Measurements from ENCODE around the gene FAM161B.
"Not testable (repeated sequence)": the region's sequence is repeated elsewhere in the genome, so short reads cannot be mapped to it uniquely, and the experiment has no call there.

Gene FAM161B

DNA sequence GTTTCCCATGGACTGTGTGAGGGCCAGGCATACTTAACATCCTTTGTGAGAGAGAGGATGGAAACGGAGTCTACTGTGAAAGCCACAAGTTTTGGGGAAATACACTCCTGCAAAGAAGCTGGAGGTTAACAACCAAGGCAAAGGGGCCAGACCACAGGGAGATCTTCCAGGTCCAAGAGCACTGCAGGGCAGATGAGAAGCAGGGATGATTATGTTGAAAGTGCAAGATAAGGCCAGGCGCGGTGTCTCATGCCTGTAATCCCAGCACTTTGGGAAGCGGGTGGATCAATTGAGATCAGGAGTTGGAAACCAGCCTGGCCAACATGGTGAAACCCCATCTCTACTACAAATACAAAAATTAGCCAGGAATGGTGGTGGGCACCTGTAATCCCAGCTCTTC lies 15.3 kb upstream of the FAM161B start:
- no peak for DNase-seq
- H3K4me1 Mint-ChIP-seq (ENCODE audit: low read depth) = no peaks in the 10 kb centered on the region
- no peak overlapping the region for H3K27ac Mint-ChIP-seq
- peaks cover 72% of the 10 kb centered on the region for H3K36me3 Mint-ChIP-seq (ENCODE audit: low read depth)
- no peaks in the 10 kb centered on the region for H3K9me3 Mint-ChIP-seq
- H3K4me3 Mint-ChIP-seq = no peak overlapping the region
- H3K27me3 Mint-ChIP-seq = no peaks in the 10 kb centered on the region

DNA sequence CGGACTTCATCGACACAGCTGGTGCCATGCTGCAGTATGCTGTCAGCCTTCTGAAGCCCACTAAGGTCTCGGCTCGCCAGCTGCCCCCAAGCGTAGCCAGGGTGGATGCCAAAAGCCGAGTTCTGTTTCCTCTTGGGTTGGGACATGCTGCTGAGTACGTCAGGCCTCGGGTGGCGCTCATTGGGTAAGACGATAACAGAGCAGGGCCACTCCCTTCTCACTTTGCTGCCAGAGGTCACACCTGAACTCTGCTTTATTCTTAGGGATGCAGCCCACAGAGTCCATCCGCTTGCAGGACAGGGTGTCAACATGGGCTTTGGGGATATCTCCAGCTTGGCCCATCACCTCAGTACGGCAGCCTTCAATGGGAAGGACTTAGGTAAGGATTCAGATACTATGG lies 11.3 kb upstream of the FAM161B start:
- Mint-ChIP-seq H3K27me3 (no peaks in the 10 kb centered on the region), H3K27ac (no peak overlapping the region), H3K36me3 (ENCODE audit: low read depth) (peaks cover 79% of the 10 kb centered on the region), H3K4me1 (ENCODE audit: low read depth) (no peaks in the 10 kb centered on the region), H3K9me3 (no peaks in the 10 kb centered on the region), H3K4me3 (no peak overlapping the region)
- DNase-seq = no peak

DNA sequence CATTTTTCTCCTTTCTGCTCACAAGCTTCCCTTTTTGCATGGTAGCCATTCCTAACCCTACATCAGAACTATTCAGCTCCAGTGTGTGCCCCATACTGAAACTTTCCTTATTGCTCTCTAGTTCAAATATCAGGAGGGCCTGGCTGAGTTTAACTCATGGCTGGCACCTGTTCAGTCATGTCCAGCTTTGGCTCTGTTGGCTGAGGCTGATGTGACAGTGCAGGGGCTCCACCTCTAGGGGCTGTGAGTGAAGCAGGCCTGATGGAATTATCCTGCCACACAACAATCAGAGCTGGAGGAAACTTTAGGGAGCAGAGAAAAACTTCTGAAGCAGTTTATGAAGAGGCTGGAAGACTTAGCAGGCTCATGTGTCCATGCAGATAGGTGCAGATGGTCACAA lies 8.7 kb upstream of the FAM161B start:
- H3K36me3 Mint-ChIP-seq (ENCODE audit: low read depth) = peaks cover 88% of the 10 kb centered on the region
- no peak overlapping the region for H3K4me3 Mint-ChIP-seq

GRCh38 chr14:73955674-73956073 lies 5.8 kb upstream of the FAM161B start:
- Mint-ChIP-seq H3K27me3 (no peaks in the 10 kb centered on the region), H3K36me3 (ENCODE audit: low read depth) (peaks cover 74% of the 10 kb centered on the region), H3K9me3 (no peaks in the 10 kb centered on the region), H3K4me1 (ENCODE audit: low read depth) (peaks cover 15% of the 10 kb centered on the region), H3K4me3 (no peak overlapping the region), H3K27ac (no peak overlapping the region)
- DNase-seq = no peak

More for the DNA sequence above, 8.7 kb upstream of the FAM161B start:
- H3K27ac Mint-ChIP-seq = peak overlapping the region; percentile 70
- peaks cover under 1% of the 10 kb centered on the region for H3K4me1 Mint-ChIP-seq (ENCODE audit: low read depth)
- no peak for DNase-seq
- H3K27me3 Mint-ChIP-seq = no peaks in the 10 kb centered on the region
- no peaks in the 10 kb centered on the region for H3K9me3 Mint-ChIP-seq

- Mint-ChIP-seq H3K27ac (peak overlapping the region; percentile 76), H3K9me3 (no peaks in the 10 kb centered on the region), H3K27me3 (no peaks in the 10 kb centered on the region), H3K4me3 (no peak overlapping the region), H3K36me3 (ENCODE audit: low read depth) (peaks cover 63% of the 10 kb centered on the region), H3K4me1 (ENCODE audit: low read depth) (peaks cover 20% of the 10 kb centered on the region)
- no peak for DNase-seq
These were observed 3.8 kb upstream of the FAM161B start for GRCh38 chr14:73953731-73954130.

DNA sequence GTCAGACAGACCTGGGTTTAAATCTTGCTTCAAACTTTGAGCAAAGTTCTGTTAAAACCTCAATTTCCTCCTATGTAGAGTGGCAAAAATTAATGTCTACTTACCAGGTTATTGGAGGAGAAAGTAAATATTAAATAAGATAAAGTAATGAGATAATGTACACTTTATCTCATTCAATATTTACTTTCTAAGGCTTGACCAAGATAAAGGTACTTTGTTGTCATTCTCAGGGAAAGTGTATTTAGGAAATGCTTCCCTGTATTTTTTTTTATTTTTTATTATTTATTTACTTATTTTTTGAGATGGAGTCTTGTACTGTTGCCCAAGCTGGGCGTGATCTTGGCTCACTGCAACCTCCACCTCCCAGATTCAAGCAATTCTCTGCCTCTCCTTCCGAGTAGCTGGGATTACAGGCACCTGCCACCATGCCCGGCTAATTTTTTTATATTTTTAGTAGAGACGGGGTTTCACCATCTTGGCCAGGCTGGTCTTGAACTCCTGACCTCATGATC lies 4.7 kb downstream of the FAM161B start:
- Mint-ChIP-seq H3K9me3 (no peaks in the 10 kb centered on the region), H3K4me3 (no peak overlapping the region), H3K4me1 (ENCODE audit: low read depth) (peaks cover 4% of the 10 kb centered on the region), H3K36me3 (ENCODE audit: low read depth) (peaks cover 10% of the 10 kb centered on the region), H3K27me3 (no peaks in the 10 kb centered on the region), H3K27ac (no peak overlapping the region)
- DNase-seq = no peak

- H3K4me1 Mint-ChIP-seq (ENCODE audit: low read depth) = peaks cover under 1% of the 10 kb centered on the region
- no peaks in the 10 kb centered on the region for H3K9me3 Mint-ChIP-seq
- peak overlapping the region; percentile 26 for H3K27ac Mint-ChIP-seq
- DNase-seq = no peak
- no peak overlapping the region for H3K4me3 Mint-ChIP-seq
- H3K36me3 Mint-ChIP-seq (ENCODE audit: low read depth) = peaks cover 6% of the 10 kb centered on the region
- no peaks in the 10 kb centered on the region for H3K27me3 Mint-ChIP-seq
These were observed 5.3 kb downstream of the FAM161B start for GRCh38 chr14:73944432-73945158.

DNA sequence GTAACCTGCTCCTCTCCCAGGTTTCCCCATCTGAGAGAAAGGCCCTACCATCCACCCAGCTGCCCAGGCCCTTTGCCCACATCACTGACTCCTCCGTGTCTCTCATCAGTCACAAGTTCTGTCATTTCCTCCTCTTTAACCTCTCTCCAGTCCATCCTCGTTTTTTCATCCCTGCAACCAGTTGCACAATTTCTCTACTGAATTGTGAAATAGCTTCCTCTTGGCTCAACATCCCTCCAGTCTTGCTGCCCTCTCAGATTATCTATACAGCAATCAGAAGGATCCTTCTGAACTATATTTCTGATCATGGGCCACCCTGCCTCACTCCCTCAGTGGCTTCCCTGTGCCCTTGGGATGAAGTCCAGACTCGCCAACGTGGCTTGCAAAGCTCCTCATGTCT lies 6.8 kb downstream of the FAM161B start:
- Mint-ChIP-seq H3K9me3 (no peaks in the 10 kb centered on the region), H3K36me3 (ENCODE audit: low read depth) (peaks cover 6% of the 10 kb centered on the region), H3K4me3 (no peak overlapping the region), H3K27me3 (no peaks in the 10 kb centered on the region), H3K27ac (peak overlapping the region; percentile 19), H3K4me1 (ENCODE audit: low read depth) (no peaks in the 10 kb centered on the region)
- DNase-seq = no peak

- Mint-ChIP-seq H3K27me3 (no peaks in the 10 kb centered on the region), H3K27ac (no peak overlapping the region), H3K9me3 (no peaks in the 10 kb centered on the region), H3K4me3 (no peak overlapping the region), H3K4me1 (ENCODE audit: low read depth) (no peaks in the 10 kb centered on the region), H3K36me3 (ENCODE audit: low read depth) (peaks cover 11% of the 10 kb centered on the region)
- DNase-seq = no peak
These were observed 7.7 kb downstream of the FAM161B start for GRCh38 chr14:73942180-73942579.

DNA sequence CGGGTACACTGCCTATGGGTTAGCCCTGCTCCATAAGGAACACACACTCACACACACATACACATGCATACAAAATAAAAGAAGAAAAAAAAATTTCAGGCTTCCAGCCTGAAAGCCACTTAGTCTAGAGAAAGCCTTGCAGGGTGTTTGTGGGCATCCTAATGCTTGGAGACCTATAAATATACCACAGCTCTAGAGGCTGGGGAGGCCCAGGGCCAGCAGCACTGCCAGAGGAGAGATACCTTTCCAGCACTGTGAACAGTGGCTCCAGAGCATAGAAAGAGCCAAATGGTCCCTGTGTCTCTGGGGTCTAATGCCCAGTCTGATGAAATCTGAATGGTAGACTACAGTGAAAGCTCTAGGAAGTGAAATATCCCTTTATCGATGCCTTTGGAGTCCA lies 12.9 kb downstream of the FAM161B start:
- Mint-ChIP-seq H3K4me1 (ENCODE audit: low read depth) (no peaks in the 10 kb centered on the region), H3K27me3 (no peaks in the 10 kb centered on the region), H3K9me3 (no peaks in the 10 kb centered on the region), H3K4me3 (no peak overlapping the region), H3K27ac (peak overlapping the region; percentile 0), H3K36me3 (ENCODE audit: low read depth) (peaks cover 41% of the 10 kb centered on the region)
- no peak for DNase-seq

- DNase-seq = no peak
- H3K4me1 Mint-ChIP-seq (ENCODE audit: low read depth) = no peaks in the 10 kb centered on the region
- no peaks in the 10 kb centered on the region for H3K27me3 Mint-ChIP-seq
- no peak overlapping the region for H3K4me3 Mint-ChIP-seq
- peaks cover 45% of the 10 kb centered on the region for H3K36me3 Mint-ChIP-seq (ENCODE audit: low read depth)
- H3K9me3 Mint-ChIP-seq = no peaks in the 10 kb centered on the region
- peak overlapping the region; percentile 0 for H3K27ac Mint-ChIP-seq
These were observed 13.3 kb downstream of the FAM161B start for GRCh38 chr14:73936548-73936947.

DNA sequence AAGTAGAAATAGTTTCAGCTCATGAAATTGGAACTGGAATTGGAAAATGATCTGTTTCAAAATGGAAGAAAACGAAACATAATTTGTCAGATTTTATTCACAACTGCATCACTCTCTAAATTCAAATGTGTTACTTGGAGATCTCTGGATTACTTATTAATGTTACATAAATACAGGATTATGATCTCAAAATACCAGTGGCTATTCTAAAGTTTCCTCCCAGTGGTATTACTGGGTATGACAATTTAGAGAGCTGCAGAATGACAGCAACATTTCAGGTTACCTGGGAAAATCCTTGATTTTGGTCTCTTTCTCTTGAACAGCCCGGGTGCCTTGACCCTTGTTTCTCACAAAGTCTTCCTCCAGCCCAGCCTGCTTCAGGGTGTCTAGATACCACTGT lies 14.2 kb downstream of the FAM161B start:
- Mint-ChIP-seq H3K4me1 (ENCODE audit: low read depth) (peaks cover 2% of the 10 kb centered on the region), H3K27me3 (no peaks in the 10 kb centered on the region), H3K36me3 (ENCODE audit: low read depth) (peaks cover 54% of the 10 kb centered on the region), H3K9me3 (no peaks in the 10 kb centered on the region), H3K27ac (peak overlapping the region; percentile 5), H3K4me3 (no peak overlapping the region)
- DNase-seq = no peak

GRCh38 chr14:73924337-73924736 lies 25.6 kb downstream of the FAM161B start:
- Mint-ChIP-seq H3K27ac (peak overlapping the region; percentile 69), H3K9me3 (no peaks in the 10 kb centered on the region), H3K36me3 (ENCODE audit: low read depth) (peaks cover 98% of the 10 kb centered on the region), H3K4me3 (no peak overlapping the region), H3K27me3 (no peaks in the 10 kb centered on the region), H3K4me1 (ENCODE audit: low read depth) (peaks cover 2% of the 10 kb centered on the region)
- no peak for DNase-seq

- H3K27ac Mint-ChIP-seq; H3K4me3 Mint-ChIP-seq; H3K27me3 Mint-ChIP-seq; DNase-seq; H3K9me3 Mint-ChIP-seq; H3K4me1 Mint-ChIP-seq (ENCODE audit: low read depth): not testable (repeated sequence)
- H3K36me3 Mint-ChIP-seq (ENCODE audit: low read depth) = peaks cover 87% of the 10 kb centered on the region
These were observed 30.4 kb downstream of the FAM161B start for GRCh38 chr14:73919457-73919856.

GRCh38 chr14:73916324-73916723 lies 33.6 kb downstream of the FAM161B start:
- Mint-ChIP-seq H3K27me3 (no peaks in the 10 kb centered on the region), H3K4me3 (no peak overlapping the region), H3K36me3 (ENCODE audit: low read depth) (peaks cover 85% of the 10 kb centered on the region), H3K4me1 (ENCODE audit: low read depth) (peaks cover 2% of the 10 kb centered on the region), H3K9me3 (peaks cover 8% of the 10 kb centered on the region), H3K27ac (peak overlapping the region; percentile 46)
- DNase-seq = no peak

Data from activated T-cell treated with anti-CD3 and anti-CD28 coated beads, Interleukin-2, amount 50 U/mL, for 24 hours (primary cell).